Gastrocnemius medialis (tissue), 4 donors: ENCODE results near the gene FGF1.

Experiments
- CTCF ChIP-seq, 5 experiments: fragments of 450-650 bp in 3 of 5; fragments of 200-600 bp in 2 of 5; sonication (generic) in 2 of 5; IDR thresholded peaks in 4 of 5; conservative IDR thresholded peaks in 1 of 5; 1 replicate in 4 of 5; 2 replicates in 1 of 5; pipeline ENCODE4 v1.5.1; 2016 to 2019; ENCODE audit warnings: antibody characterized with exemption in 5 of 5, mild to moderate bottlenecking in 3 of 5, moderate library complexity in 3 of 5
- POLR2A ChIP-seq, 2 donors: fragments of 450-650 bp; IDR thresholded peaks; one replicate each; pipeline ENCODE4 v1.6.1; 2017; ENCODE audit warnings: antibody characterized with exemption in 2 of 2, mild to moderate bottlenecking in 2 of 2, moderate library complexity in 2 of 2

- TF ChIP-seq CTCF (IDR thresholded peaks at IDR 0.05 in 4 of 5, conservative IDR thresholded peaks at IDR 0.05 in 1 of 5) (no peak), POLR2A (IDR thresholded peaks at IDR 0.05) (no peak)
Measured at GRCh38 chr5:142715291-142715690, 29.4 kb upstream of the FGF1 start.
